HepG2 (cell line): ENCODE data around the gene FMNL2.

Source experiments
- NR3C1 ChIP-seq: sonication (generic); formaldehyde crosslinking; IDR thresholded peaks from 2 replicates; pipeline ENCODE4 v1.4.0; 2020; ENCODE audit warnings: missing genetic modification reagents
- TF ChIP-seq, protein P1 (sequence below): sonication (generic); formaldehyde crosslinking; IDR thresholded peaks from 2 replicates; pipeline ENCODE4 v1.5.1; 2020; ENCODE audit warnings: missing genetic modification reagents, mild to moderate bottlenecking, borderline replicate concordance

DNA sequence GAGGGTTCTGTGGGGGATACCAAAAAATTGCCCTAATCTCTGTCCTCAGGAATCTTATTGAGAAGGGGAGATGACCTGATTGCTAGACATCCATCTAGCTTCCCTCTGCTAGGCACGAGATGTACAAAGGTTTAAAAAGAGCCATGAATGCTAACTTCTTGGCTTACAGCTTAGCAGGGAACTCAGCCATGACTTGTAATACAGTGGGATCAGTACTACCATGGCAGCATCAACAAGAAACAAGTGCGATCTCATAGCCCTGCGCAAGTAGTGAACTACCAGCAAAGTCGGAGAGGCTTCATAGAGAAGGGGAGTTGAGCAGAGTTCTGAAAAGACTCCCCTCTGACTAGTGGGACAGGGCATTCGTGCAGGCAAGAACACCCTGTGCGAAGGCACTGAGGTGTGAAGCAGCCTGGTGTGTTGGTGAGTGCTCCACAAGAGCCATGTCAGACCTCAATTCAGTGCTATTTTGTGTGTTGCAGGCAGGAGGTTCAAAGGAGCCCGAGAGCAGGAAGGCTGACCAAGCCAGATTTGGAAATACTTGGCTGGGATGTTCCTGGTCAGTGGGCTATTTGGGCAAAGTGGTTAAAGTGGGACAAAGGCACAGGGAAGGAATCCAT, 130.0 kb downstream of the FMNL2 start:
- TF ChIP-seq, protein P1, sequence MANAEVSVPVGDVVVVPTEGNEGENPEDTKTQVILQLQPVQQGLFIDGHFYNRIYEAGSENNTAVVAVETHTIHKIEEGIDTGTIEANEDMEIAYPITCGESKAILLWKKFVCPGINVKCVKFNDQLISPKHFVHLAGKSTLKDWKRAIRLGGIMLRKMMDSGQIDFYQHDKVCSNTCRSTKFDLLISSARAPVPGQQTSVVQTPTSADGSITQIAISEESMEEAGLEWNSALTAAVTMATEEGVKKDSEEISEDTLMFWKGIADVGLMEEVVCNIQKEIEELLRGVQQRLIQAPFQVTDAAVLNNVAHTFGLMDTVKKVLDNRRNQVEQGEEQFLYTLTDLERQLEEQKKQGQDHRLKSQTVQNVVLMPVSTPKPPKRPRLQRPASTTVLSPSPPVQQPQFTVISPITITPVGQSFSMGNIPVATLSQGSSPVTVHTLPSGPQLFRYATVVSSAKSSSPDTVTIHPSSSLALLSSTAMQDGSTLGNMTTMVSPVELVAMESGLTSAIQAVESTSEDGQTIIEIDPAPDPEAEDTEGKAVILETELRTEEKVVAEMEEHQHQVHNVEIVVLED (CRISPR knock-in tag) = no peak
- TF ChIP-seq NR3C1 = no peak
